ENCODE measurements around the gene HLX. TPM values are rescaled to one million over a fixed set of nuclear protein-coding genes. Genes with fewer than 3 reads are reported as not detected.

The HLX gene
- total RNA-seq, 4 donors from 2014 or later: 4.2 to 18.4 (median 9.3) TPM

DNA sequence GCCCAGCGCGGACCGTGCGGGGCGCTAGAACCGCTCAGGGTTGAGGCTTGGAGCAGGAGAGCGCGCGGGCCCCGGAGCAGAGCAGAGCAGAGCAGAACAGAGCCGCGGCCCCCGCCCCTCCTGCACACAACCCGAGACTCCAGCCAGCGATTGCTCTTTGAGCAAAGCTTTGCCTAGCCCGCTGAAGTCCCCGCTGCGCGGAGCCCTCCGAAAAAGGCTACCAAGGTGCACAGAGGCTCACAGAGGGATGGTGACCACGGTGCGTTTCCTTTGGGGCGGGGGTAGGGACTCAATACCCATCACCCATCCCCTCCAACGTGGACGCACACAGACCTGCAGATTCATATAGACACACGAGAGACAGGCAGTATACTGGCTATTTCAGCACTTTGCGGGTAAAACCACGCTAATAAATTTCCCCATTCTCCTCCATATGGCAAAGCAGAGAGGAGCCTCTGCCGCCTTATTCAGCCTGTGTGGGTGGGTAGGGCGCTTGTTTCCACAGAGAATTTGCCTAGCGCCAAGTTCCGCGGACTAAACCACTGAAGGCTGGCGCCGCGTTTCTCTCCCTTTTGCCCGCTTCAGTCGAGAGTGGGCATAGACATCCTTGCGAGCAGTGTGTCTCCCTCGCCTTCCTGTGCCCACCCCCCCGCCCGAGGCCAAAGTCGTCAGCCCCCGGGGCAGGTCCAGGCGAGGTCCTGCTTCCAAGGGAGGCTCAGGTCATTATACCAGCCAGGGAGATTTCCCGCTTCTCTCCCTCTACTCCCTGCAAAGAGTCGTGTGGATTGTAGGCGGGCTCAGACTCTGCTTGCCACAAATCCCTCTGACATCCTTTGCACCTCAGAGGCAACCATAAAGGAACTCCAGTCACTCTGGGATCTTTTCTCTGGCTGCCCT, 8.5 kb downstream of the HLX start:
- Histone ChIP-seq H3K4me3 (peak overlapping the region in 2 of 4 donors; percentile 11 to 23), H3K27ac (peak overlapping the region; percentile 27 to 99 (median 94)), H3K36me3 (no peaks in the 10 kb centered on the region), H3K4me1 (peaks cover 0 to 23% (median 7%) of the 10 kb centered on the region in 4 donors), H3K9me3 (no peaks in the 10 kb centered on the region), H3K27me3 (peaks cover 94% of the 10 kb centered on the region)
- intact Hi-C loops (cut with DNase I; ENCODE audit: low total_unique reads) (loop anchor here (10.0 kb wide), 2 partner anchors 147 to 347 kb away; no protein-coding TSS in a partner anchor), in situ Hi-C loops (cut with MboI; ENCODE audit: low pct_ligation_motif_present in 1 of 4, low pct_unique_long_range_greater_than_20kb in 1 of 4, low sequenced_read_pairs in 3 of 4) (loop anchor here in 1 of 4 donors (25.0 kb wide), 2 partner anchors 550 to 850 kb away; partner anchors contain the start of gene DUSP10)
- no peak for DNase-seq
- TF ChIP-seq CTCF (IDR thresholded peaks at IDR 0.05) (no peak), POLR2AphosphoS5 (IDR thresholded peaks at IDR 0.05) (no peak), EP300 (IDR thresholded peaks at IDR 0.05; ENCODE audit: low read depth) (no peak), POLR2A (IDR thresholded peaks at IDR 0.05) (no peak)
- 28 to 39% methylated on average over 4 to 42 of the region's 48 CpGs for WGBS, 2 donors (ENCODE audit: low coverage in 1 of 2)

- intact Hi-C loops (cut with DNase I; ENCODE audit: low total_unique reads) (loop anchor here (10.0 kb wide), 2 partner anchors 146 to 346 kb away; no protein-coding TSS in a partner anchor), in situ Hi-C loops (cut with MboI; ENCODE audit: low pct_ligation_motif_present in 1 of 4, low pct_unique_long_range_greater_than_20kb in 1 of 4, low sequenced_read_pairs in 3 of 4) (loop anchor here in 1 of 4 donors (25.0 kb wide), 2 partner anchors 549 to 849 kb away; partner anchors contain the start of gene DUSP10)
- no peak for TF ChIP-seq POLR2AphosphoS5 (IDR thresholded peaks at IDR 0.05)
- TF ChIP-seq CTCF (IDR thresholded peaks at IDR 0.05): no peak
- TF ChIP-seq POLR2A (IDR thresholded peaks at IDR 0.05): no peak
- TF ChIP-seq EP300 (IDR thresholded peaks at IDR 0.05; ENCODE audit: low read depth): no peak
- no peaks in the 10 kb centered on the region for H3K36me3 ChIP-seq
- peaks cover 0 to 20% (median 7%) of the 10 kb centered on the region in 4 donors for H3K4me1 ChIP-seq
- peak overlapping the region; percentile 27 to 99 (median 94) for H3K27ac ChIP-seq
- H3K4me3 ChIP-seq: no peak overlapping the region
- peaks cover 97% of the 10 kb centered on the region for H3K27me3 ChIP-seq
- no peak for DNase-seq
- 59% methylated on average over 14 of the region's 14 CpGs; no CpG with 5 or more reads in 1 of the 2 donors for WGBS, 2 donors (ENCODE audit: low coverage in 1 of 2)
- no peaks in the 10 kb centered on the region for H3K9me3 ChIP-seq
Measured at GRCh38 chr1:220888417-220888986, 9.3 kb downstream of the HLX start.

DNA sequence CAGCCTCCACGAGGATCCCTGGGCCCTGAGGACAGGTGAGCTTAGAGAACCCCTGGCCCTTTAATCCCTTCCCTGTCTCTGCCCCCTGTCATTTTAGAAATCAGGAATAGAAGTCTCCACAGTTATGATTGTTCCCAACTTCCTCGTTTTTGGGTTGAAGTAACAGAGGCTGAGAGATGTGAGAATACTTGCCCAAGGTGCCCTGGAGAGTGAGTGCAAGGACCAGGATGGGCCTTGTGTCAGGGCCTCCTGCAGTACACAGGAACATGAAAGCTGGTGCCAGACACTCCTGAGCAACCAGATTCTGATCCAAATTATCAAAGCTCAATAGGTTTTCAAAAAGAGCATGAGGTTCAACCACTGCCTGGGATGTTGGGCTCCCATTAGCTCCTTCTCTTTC, 10.1 kb downstream of the HLX start:
- Histone ChIP-seq H3K4me3 (no peak overlapping the region), H3K9me3 (no peaks in the 10 kb centered on the region), H3K27ac (no peak overlapping the region), H3K36me3 (no peaks in the 10 kb centered on the region), H3K27me3 (peaks cover 98% of the 10 kb centered on the region), H3K4me1 (peaks cover 0 to 21% (median 9%) of the 10 kb centered on the region in 4 donors)
- in situ Hi-C loops (cut with MboI; ENCODE audit: low pct_ligation_motif_present in 1 of 4, low pct_unique_long_range_greater_than_20kb in 1 of 4, low sequenced_read_pairs in 3 of 4): loop anchor here in 1 of 4 donors (25.0 kb wide), 2 partner anchors 548 to 848 kb away; partner anchors contain the start of gene DUSP10
- no peak for DNase-seq
- intact Hi-C loops (cut with DNase I; ENCODE audit: low total_unique reads): loop anchor here (10.0 kb wide), 2 partner anchors 145 to 345 kb away; no protein-coding TSS in a partner anchor
- WGBS, 2 donors (ENCODE audit: low coverage in 1 of 2): 31% methylated on average over 2 of the region's 2 CpGs; no CpG with 5 or more reads in 1 of the 2 donors
- TF ChIP-seq POLR2A (IDR thresholded peaks at IDR 0.05) (no peak), CTCF (IDR thresholded peaks at IDR 0.05) (no peak), POLR2AphosphoS5 (IDR thresholded peaks at IDR 0.05) (no peak), EP300 (IDR thresholded peaks at IDR 0.05; ENCODE audit: low read depth) (no peak)

Measured in transverse colon (tissue), 4 donors.